HG03575 (cell line): Measurements from ENCODE around the gene GRK5.
"Not testable (repeated sequence)": the region's sequence is repeated elsewhere in the genome, so short reads cannot be mapped to it uniquely, and the experiment has no call there.

Source experiments
- ATAC-seq: cut with Tn5 transposase; IDR thresholded peaks from one replicate; pipeline ENCODE4 v1.9.1; 2021; ENCODE audit not compliant: unreplicated experiment, insufficient number of reproducible peaks, low FRiP score; ENCODE audit errors: extremely low read depth

Gene GRK5

GRCh38 chr10:119217991-119218490 lies 10.7 kb downstream of the GRK5 start:
- no peak for ATAC-seq

- ATAC-seq: no peak
Observed at GRCh38 chr10:119219871-119220270, 12.5 kb downstream of the GRK5 start.

GRCh38 chr10:119221201-119221600 lies 13.8 kb downstream of the GRK5 start:
- ATAC-seq: no peak

GRCh38 chr10:119221666-119222065 lies 14.3 kb downstream of the GRK5 start:
- ATAC-seq: no peak

- ATAC-seq: no peak
Observed at GRCh38 chr10:119222537-119222936, 15.2 kb downstream of the GRK5 start.

GRCh38 chr10:119222966-119223386 lies 15.6 kb downstream of the GRK5 start:
- ATAC-seq: no peak

- ATAC-seq: no peak
Observed at GRCh38 chr10:119225083-119225658, 17.8 kb downstream of the GRK5 start.

- ATAC-seq: no peak
Observed at GRCh38 chr10:119227825-119228224, 20.5 kb downstream of the GRK5 start.

- ATAC-seq: no peak
Observed at GRCh38 chr10:119231654-119232053, 24.3 kb downstream of the GRK5 start.

GRCh38 chr10:119232439-119232838 lies 25.1 kb downstream of the GRK5 start:
- ATAC-seq: not testable (repeated sequence)

GRCh38 chr10:119233123-119233820 lies 25.9 kb downstream of the GRK5 start:
- ATAC-seq: no peak

- no peak for ATAC-seq
Observed at GRCh38 chr10:119233821-119234220, 26.4 kb downstream of the GRK5 start.

GRCh38 chr10:119235356-119235755 lies 28.0 kb downstream of the GRK5 start:
- ATAC-seq: no peak

GRCh38 chr10:119237722-119238436 lies 30.5 kb downstream of the GRK5 start:
- ATAC-seq: no peak

GRCh38 chr10:119238577-119238976 lies 31.2 kb downstream of the GRK5 start:
- ATAC-seq: no peak

GRCh38 chr10:119239015-119239414 lies 31.6 kb downstream of the GRK5 start:
- not testable (repeated sequence) for ATAC-seq

- ATAC-seq: not testable (repeated sequence)
Observed at GRCh38 chr10:119239630-119240029, 32.3 kb downstream of the GRK5 start.

- no peak for ATAC-seq
Observed at GRCh38 chr10:119241066-119241465, 33.7 kb downstream of the GRK5 start.

GRCh38 chr10:119242186-119242585 lies 34.8 kb downstream of the GRK5 start:
- ATAC-seq: no peak

GRCh38 chr10:119243488-119243887 lies 36.1 kb downstream of the GRK5 start:
- no peak for ATAC-seq
